IMR-90 (cell line): Measurements from ENCODE around the gene CUX1. TPM values are rescaled to one million over a fixed set of nuclear protein-coding genes. Genes with fewer than 3 reads are reported as not detected.

ENCODE experiments used
- ATAC-seq: fragments of 200-7000 bp; cut with Tn5 transposase; 2 replicates; pipeline ENCODE4 v1.9.1; 2020; ENCODE audit warnings: low read depth, mild to moderate bottlenecking, moderate library complexity
- BruUV-seq: library from RNA; stranded (reverse); fragments of 400-500 nt; replicated peaks from 2 replicates; lab custom pipeline; 2021; lab: Mats Ljungman, UMichigan
- CTCF ChIA-PET: fragments of 300-600 bp; formaldehyde crosslinking; extraction: SDS; loops from one replicate; lab custom pipeline; 2021; ENCODE audit warnings: antibody characterized with exemption; lab: Yijun Ruan, JAX
- POLR2A ChIA-PET: fragments of 300-600 bp; sonication (Branson Sonifier 250); formaldehyde crosslinking; loops from one replicate; lab custom pipeline; 2022; ENCODE audit warnings: antibody characterized with exemption; ENCODE audit not compliant: unreplicated experiment; lab: Charles Lee
- DNase-seq: peaks from one replicate; pipeline ENCODE4 v3.0.0; 2013
- H2AFZ ChIP-seq: replicated peaks from 2 replicates; pipeline ENCODE3; 2013; ENCODE audit warnings: low read length, mild to moderate bottlenecking; ENCODE audit not compliant: poor library complexity
- H2AK5ac ChIP-seq: 2 replicates; pipeline ENCODE4 v1.6.1; 2013; ENCODE audit warnings: low read depth, low read length, inconsistent platforms
- H2AK9ac ChIP-seq: replicated peaks from 2 replicates; pipeline ENCODE3; 2013; ENCODE audit warnings: mild to moderate bottlenecking, low read depth, low read length, moderate library complexity; ENCODE audit not compliant: poor library complexity
- H2BK120ac ChIP-seq: 2 replicates; pipeline ENCODE4 v1.6.1; 2013; ENCODE audit warnings: low read depth, low read length, inconsistent platforms
- H2BK15ac ChIP-seq: 3 replicates; pipeline ENCODE4 v1.6.1; 2013; ENCODE audit warnings: low read depth, low read length, inconsistent platforms
- H2BK20ac ChIP-seq: 2 replicates; pipeline ENCODE4 v1.6.1; 2013; ENCODE audit warnings: low read depth, mild to moderate bottlenecking, inconsistent platforms, low read length, moderate library complexity
- H2BK5ac ChIP-seq: 2 replicates; pipeline ENCODE4 v1.6.1; 2013; ENCODE audit warnings: mild to moderate bottlenecking, low read depth, low read length, inconsistent platforms; ENCODE audit not compliant: poor library complexity, severe bottlenecking
- H3K14ac ChIP-seq: replicated peaks from 2 replicates; pipeline ENCODE4 v1.6.1; 2013; ENCODE audit warnings: low read depth, low read length, inconsistent platforms
- H3K18ac ChIP-seq: 2 replicates; pipeline ENCODE4 v1.6.1; 2013; ENCODE audit warnings: low read depth, low read length, control low read depth
- H3K23ac ChIP-seq: 2 replicates; pipeline ENCODE4 v1.6.1; 2013; ENCODE audit warnings: low read depth, low read length, inconsistent platforms
- H3K27ac ChIP-seq: 2 replicates; pipeline ENCODE4 v1.5.1; 2013; ENCODE audit warnings: mild to moderate bottlenecking, control low read depth, low read length; ENCODE audit not compliant: insufficient read depth
- H3K27me3 ChIP-seq: 2 replicates; pipeline ENCODE4 v1.6.1; 2013; ENCODE audit warnings: low read length; ENCODE audit not compliant: control insufficient read depth, insufficient read depth
- H3K36me3 ChIP-seq: 2 replicates; pipeline ENCODE4 v1.6.1; 2013; ENCODE audit warnings: low read length, mixed read lengths; ENCODE audit not compliant: control insufficient read depth, insufficient read depth
- H3K4ac ChIP-seq: 2 replicates; pipeline ENCODE4 v1.6.1; 2013; ENCODE audit warnings: low read depth, low read length, inconsistent platforms
- H3K4me1 ChIP-seq: 2 replicates; pipeline ENCODE4 v1.6.1; 2013; ENCODE audit warnings: low read length, mixed read lengths; ENCODE audit not compliant: control insufficient read depth, insufficient read depth
- H3K4me2 ChIP-seq: 2 replicates; pipeline ENCODE4 v1.6.1; 2013; ENCODE audit warnings: low read depth, mild to moderate bottlenecking, control low read depth, low read length, moderate library complexity
- H3K4me3 ChIP-seq: 2 replicates; pipeline ENCODE4 v1.5.1; 2013; ENCODE audit warnings: low read depth, mild to moderate bottlenecking, control low read depth, low read length, moderate library complexity; ENCODE audit not compliant: insufficient read depth
- H3K56ac ChIP-seq: 2 replicates; pipeline ENCODE4 v1.6.1; 2013; ENCODE audit warnings: low read length, inconsistent platforms; ENCODE audit not compliant: insufficient read depth; ENCODE audit errors: extremely low read depth
- H3K79me1 ChIP-seq, 2 experiments: 2 replicates each; pipeline ENCODE4 v1.6.1; 2013; ENCODE audit warnings: low read length in 2 of 2, inconsistent platforms in 1 of 2, low read depth in 1 of 2
- H3K9ac ChIP-seq: 2 replicates; pipeline ENCODE4 v1.6.1; 2013; ENCODE audit warnings: low read depth, low read length, control low read depth
- H3K9me1 ChIP-seq: 2 replicates; pipeline ENCODE4 v1.6.1; 2013; ENCODE audit warnings: low read length, inconsistent platforms; ENCODE audit not compliant: insufficient read depth
- H3K9me3 ChIP-seq: 2 replicates; pipeline ENCODE4 v1.6.1; 2013; ENCODE audit warnings: low read length; ENCODE audit not compliant: control insufficient read depth, insufficient read depth
- H4K20me1 ChIP-seq: 2 replicates; pipeline ENCODE4 v1.6.1; 2013; ENCODE audit warnings: low read length, inconsistent platforms; ENCODE audit not compliant: insufficient read depth
- H4K5ac ChIP-seq: 2 replicates; pipeline ENCODE4 v1.6.1; 2013; ENCODE audit warnings: mild to moderate bottlenecking, low read depth, low read length, control low read depth
- H4K8ac ChIP-seq, 2 experiments: 2 replicates each; pipeline ENCODE4 v1.6.1; 2013; ENCODE audit warnings: low read depth in 2 of 2, low read length in 2 of 2, control low read depth in 1 of 2, inconsistent platforms in 1 of 2
- H4K91ac ChIP-seq: 2 replicates; pipeline ENCODE4 v1.6.1; 2013; ENCODE audit warnings: low read depth, low read length, inconsistent platforms; ENCODE audit not compliant: insufficient read depth
- BHLHE40 ChIP-seq: fragments of 150-350 bp; IDR thresholded peaks from 2 replicates; pipeline ENCODE4 v1.6.1; 2016; ENCODE audit warnings: mild to moderate bottlenecking, low read depth, low read length
- CEBPB ChIP-seq: IDR thresholded peaks from 2 replicates; pipeline ENCODE4 v1.6.1; 2012; ENCODE audit warnings: low read depth, low read length, improper control_type of control experiment
- CHD1 ChIP-seq: IDR thresholded peaks from 2 replicates; pipeline ENCODE4 v1.6.1; 2012; ENCODE audit warnings: low read depth, low read length, improper control_type of control experiment
- MAFK ChIP-seq: IDR thresholded peaks from 2 replicates; pipeline ENCODE4 v1.6.1; 2012; ENCODE audit warnings: low read depth, low read length, improper control_type of control experiment
- MAZ ChIP-seq: IDR thresholded peaks from 2 replicates; pipeline ENCODE4 v1.6.1; 2012; ENCODE audit warnings: low read depth, mild to moderate bottlenecking, low read length, improper control_type of control experiment, moderate library complexity, borderline replicate concordance
- NFE2L2 ChIP-seq: fragments of 150-350 bp; IDR thresholded peaks from 2 replicates; pipeline ENCODE4 v1.6.1; 2016; ENCODE audit warnings: low read depth, mild to moderate bottlenecking, low read length
- POLR2A ChIP-seq: IDR thresholded peaks from 2 replicates; pipeline ENCODE4 v1.6.1; 2012; ENCODE audit warnings: mild to moderate bottlenecking, low read depth, low read length
- RCOR1 ChIP-seq: IDR thresholded peaks from 2 replicates; pipeline ENCODE4 v1.6.1; 2012; ENCODE audit warnings: mild to moderate bottlenecking, low read length, improper control_type of control experiment; ENCODE audit not compliant: insufficient replicate concordance
- WGBS, 2 experiments: methylation state at CpG; one replicate each; pipeline versions ENCODE4 v1.1.5 to v1.1.7; 2013; ENCODE audit warnings: missing lambda C conversion rate in 2 of 2; ENCODE audit not compliant: insufficient read length in 1 of 2; ENCODE audit errors: extremely low coverage in 2 of 2; 5-methylcytosine and 5-hydroxymethylcytosine counted together
- dilution Hi-C: fragments of 300-500 bp; cut with HindIII; formaldehyde crosslinking; loops from one replicate; pipeline ENCODE4 v1.14.3; 2018; ENCODE audit warnings: low sequenced_read_pairs; ENCODE audit not compliant: unreplicated experiment
- in situ Hi-C: fragments of 300-500 bp; cut with MboI; formaldehyde crosslinking; loops from 3 replicates; pipeline ENCODE4 v1.14.3; 2019; ENCODE audit warnings: low sequenced_read_pairs, inconsistent platforms, mixed read lengths
- intact Hi-C: fragments of 100-400 bp; cut with micrococcal nuclease; formaldehyde crosslinking; loops from 2 replicates; pipeline ENCODE4 v1.10.0; 2022
- polyA plus RNA-seq, 3 experiments: library from polyadenylated mRNA; depleted of rRNA; stranded (reverse); fragments of >200 nt; gene quantifications; 2 replicates each; pipeline ENCODE4 v1.2.3, GENCODE V29; 2012; ENCODE audit warnings: low replicate concordance in 1 of 3
- total RNA-seq: library from RNA; depleted of rRNA; stranded (reverse); fragments of >200 nt; gene quantifications from 2 replicates; pipeline ENCODE4 v1.2.3, GENCODE V29; 2012

CUX1 gene
- total and polyA plus RNA-seq, 2 of the 4 experiments (the other 2 are of a cell fraction), result 19.7 to 46.4 TPM

- Histone ChIP-seq H3K14ac (no peak overlapping the region), H3K4me3 (no peak overlapping the region), H3K27ac (no peak overlapping the region), H2AK5ac (no peak overlapping the region), H2BK5ac (no peak overlapping the region), H2BK120ac (no peak overlapping the region), H4K20me1 (peaks cover 11% of the 10 kb centered on the region), H2AFZ (no peak overlapping the region), H2BK15ac (no peak overlapping the region), H4K8ac (no peak overlapping the region), H3K23ac (no peak overlapping the region), H3K79me1 (peaks cover 17 to 65% of the 10 kb centered on the region in 2 experiments), H3K4me2 (no peak overlapping the region), H4K91ac (no peak overlapping the region), H3K27me3 (no peaks in the 10 kb centered on the region), H3K9ac (no peak overlapping the region), H3K9me3 (no peaks in the 10 kb centered on the region), H3K9me1 (peaks cover 14% of the 10 kb centered on the region), H3K4me1 (no peaks in the 10 kb centered on the region), H3K18ac (no peak overlapping the region), H4K5ac (no peak overlapping the region), H2AK9ac (no peak overlapping the region), H2BK20ac (no peak overlapping the region), H3K56ac (no peak overlapping the region), H3K36me3 (peaks cover 4% of the 10 kb centered on the region; the same call in 1 of the 2 replicates), H3K4ac (no peak overlapping the region)
- no peak for DNase-seq
- no TSS peak for BruUV-seq
- ChIA-PET CTCF (interaction anchor here (1.1 kb wide), 1 partner anchor 151 kb away, joined by 3 read pairs; no protein-coding TSS in a partner anchor), POLR2A (no interaction called here)
- TF ChIP-seq CHD1 (no peak), BHLHE40 (no peak), NFE2L2 (no peak), POLR2A (no peak), RCOR1 (no peak), MAZ (no peak), CEBPB (no peak), MAFK (no peak)
- in situ Hi-C loops (no loop called here), intact Hi-C loops (no loop called here), dilution Hi-C loops (no loop called here)
- no peak for ATAC-seq
- WGBS, 2 experiments, result no CpG with 5 or more reads among the region's 6 CpGs
Observed at GRCh38 chr7:101974393-101974792, 157.0 kb downstream of the CUX1 start.
